Activated B cell treated with CpG ODN at 0.5 μM for 24 hours (primary cell): ENCODE measurements around the gene UBQLNL. TPM values are rescaled to one million over a fixed set of nuclear protein-coding genes. Genes with fewer than 3 reads are reported as not detected.

ENCODE experiments used
- ATAC-seq: fragments of 200-7000 bp; cut with Tn5 transposase; one replicate; pipeline ENCODE4 v1.10.0; 2021; ENCODE audit warnings: low read depth, mild to moderate bottlenecking, moderate library complexity
- CTCF ChIA-PET: fragments of 350-600 bp; sonication (Branson Sonifier 250); formaldehyde crosslinking; loops from one replicate; lab custom pipeline; 2021; ENCODE audit warnings: antibody characterized with exemption; lab: Charles Lee
- POLR2A ChIA-PET: fragments of 350-600 bp; sonication (Branson Sonifier 250); formaldehyde crosslinking; loops from one replicate; lab custom pipeline; 2021; ENCODE audit warnings: antibody characterized with exemption; lab: Charles Lee
- DNase-seq: peaks from one replicate; pipeline ENCODE4 v3.0.0; 2022
- H3K27ac Mint-ChIP-seq: one replicate; pipeline ENCODE4 v1.8.0; 2020; ENCODE audit warnings: mixed read lengths
- H3K27me3 Mint-ChIP-seq: one replicate; pipeline ENCODE4 v1.8.0; 2021; ENCODE audit warnings: mixed read lengths
- H3K36me3 Mint-ChIP-seq: one replicate; pipeline ENCODE4 v1.8.0; 2021; ENCODE audit warnings: low read depth, mixed read lengths
- H3K4me1 Mint-ChIP-seq: one replicate; pipeline ENCODE4 v1.8.0; 2021; ENCODE audit warnings: mixed read lengths
- H3K4me3 Mint-ChIP-seq: one replicate; pipeline ENCODE4 v1.8.0; 2020; ENCODE audit warnings: mild to moderate bottlenecking, mixed read lengths
- H3K9me3 Mint-ChIP-seq: one replicate; pipeline ENCODE4 v1.8.0; 2020; ENCODE audit warnings: mixed read lengths
- intact Hi-C: fragments of 100-400 bp; cut with micrococcal nuclease; formaldehyde crosslinking; loops from one replicate; pipeline ENCODE4 v1.15.1; 2024
- total RNA-seq: library from RNA; stranded (reverse); gene quantifications from 2 replicates; pipeline ENCODE4 v1.2.3, GENCODE V29; 2022
- TF ChIP-seq, protein P1 (sequence below): fragments of 200-600 bp; IDR thresholded peaks from one replicate; pipeline ENCODE4 v1.8.0; 2022; ENCODE audit warnings: antibody characterized with exemption, mild to moderate bottlenecking

Gene UBQLNL
- total RNA-seq, 1 donor from 2014 or later: 0.29 TPM

DNA sequence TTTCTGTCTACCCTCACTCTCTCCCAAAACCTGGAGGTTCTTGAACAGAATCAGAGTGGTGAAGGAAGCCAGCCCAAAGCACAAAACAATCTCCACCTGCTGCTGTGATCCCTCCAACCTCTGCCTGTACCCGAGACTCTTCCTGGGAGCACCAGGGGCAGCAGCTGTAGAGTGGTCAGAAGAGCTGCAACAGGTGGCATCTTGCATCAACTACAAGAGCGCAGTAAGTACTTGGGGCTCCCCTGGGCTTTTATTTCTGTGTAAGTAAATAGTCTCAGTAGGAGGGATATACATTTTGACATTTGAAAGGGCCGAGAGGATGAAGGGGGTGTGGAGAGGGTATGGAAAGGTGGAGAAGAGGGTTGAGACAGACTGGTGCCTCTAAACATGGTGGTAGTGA is 8.3 kb upstream of the UBQLNL start:
- ChIA-PET POLR2A (no interaction called here), CTCF (no interaction called here)
- ATAC-seq: no peak

DNA sequence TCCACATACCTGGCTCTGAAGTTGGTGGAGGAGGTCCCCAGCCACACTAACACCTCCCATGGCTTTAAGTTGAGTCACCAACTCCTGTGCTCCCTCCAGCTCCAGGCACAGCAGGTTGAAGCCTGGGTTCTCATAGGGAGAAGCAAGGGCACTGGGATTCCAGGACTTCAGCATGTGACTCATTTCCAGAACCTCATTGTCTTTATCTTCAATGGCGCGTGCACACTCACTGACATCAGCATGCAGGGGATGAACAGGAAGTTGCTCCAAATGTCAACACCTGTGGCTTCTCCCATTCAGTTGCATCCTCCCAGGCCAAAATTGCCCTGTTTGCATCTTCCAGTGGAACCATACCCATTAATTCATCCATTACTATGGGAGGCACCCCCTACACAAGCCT is 5.8 kb upstream of the UBQLNL start:
- POLR2A ChIA-PET: no interaction called here
- H3K36me3 Mint-ChIP-seq: no peaks in the 10 kb centered on the region
- TF ChIP-seq, protein P1, sequence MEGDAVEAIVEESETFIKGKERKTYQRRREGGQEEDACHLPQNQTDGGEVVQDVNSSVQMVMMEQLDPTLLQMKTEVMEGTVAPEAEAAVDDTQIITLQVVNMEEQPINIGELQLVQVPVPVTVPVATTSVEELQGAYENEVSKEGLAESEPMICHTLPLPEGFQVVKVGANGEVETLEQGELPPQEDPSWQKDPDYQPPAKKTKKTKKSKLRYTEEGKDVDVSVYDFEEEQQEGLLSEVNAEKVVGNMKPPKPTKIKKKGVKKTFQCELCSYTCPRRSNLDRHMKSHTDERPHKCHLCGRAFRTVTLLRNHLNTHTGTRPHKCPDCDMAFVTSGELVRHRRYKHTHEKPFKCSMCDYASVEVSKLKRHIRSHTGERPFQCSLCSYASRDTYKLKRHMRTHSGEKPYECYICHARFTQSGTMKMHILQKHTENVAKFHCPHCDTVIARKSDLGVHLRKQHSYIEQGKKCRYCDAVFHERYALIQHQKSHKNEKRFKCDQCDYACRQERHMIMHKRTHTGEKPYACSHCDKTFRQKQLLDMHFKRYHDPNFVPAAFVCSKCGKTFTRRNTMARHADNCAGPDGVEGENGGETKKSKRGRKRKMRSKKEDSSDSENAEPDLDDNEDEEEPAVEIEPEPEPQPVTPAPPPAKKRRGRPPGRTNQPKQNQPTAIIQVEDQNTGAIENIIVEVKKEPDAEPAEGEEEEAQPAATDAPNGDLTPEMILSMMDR: no peak
- no peak overlapping the region for H3K4me3 Mint-ChIP-seq
- intact Hi-C loops: no loop called here
- peaks cover 3% of the 10 kb centered on the region for H3K27me3 Mint-ChIP-seq
- no peaks in the 10 kb centered on the region for H3K4me1 Mint-ChIP-seq
- ATAC-seq (no peak), DNase-seq (no peak)
- no peaks in the 10 kb centered on the region for H3K9me3 Mint-ChIP-seq
- H3K27ac Mint-ChIP-seq: no peak overlapping the region
- CTCF ChIA-PET: no interaction called here

More for the DNA sequence above, 8.3 kb upstream of the UBQLNL start:
- H3K27me3 Mint-ChIP-seq: peaks cover 3% of the 10 kb centered on the region
- H3K4me3 Mint-ChIP-seq: no peak overlapping the region
- H3K27ac Mint-ChIP-seq: no peak overlapping the region
- H3K4me1 Mint-ChIP-seq: no peaks in the 10 kb centered on the region
- DNase-seq: no peak
- TF ChIP-seq, protein P1: no peak
- H3K36me3 Mint-ChIP-seq: no peaks in the 10 kb centered on the region
- H3K9me3 Mint-ChIP-seq: no peaks in the 10 kb centered on the region
- intact Hi-C loops: no loop called here

DNA sequence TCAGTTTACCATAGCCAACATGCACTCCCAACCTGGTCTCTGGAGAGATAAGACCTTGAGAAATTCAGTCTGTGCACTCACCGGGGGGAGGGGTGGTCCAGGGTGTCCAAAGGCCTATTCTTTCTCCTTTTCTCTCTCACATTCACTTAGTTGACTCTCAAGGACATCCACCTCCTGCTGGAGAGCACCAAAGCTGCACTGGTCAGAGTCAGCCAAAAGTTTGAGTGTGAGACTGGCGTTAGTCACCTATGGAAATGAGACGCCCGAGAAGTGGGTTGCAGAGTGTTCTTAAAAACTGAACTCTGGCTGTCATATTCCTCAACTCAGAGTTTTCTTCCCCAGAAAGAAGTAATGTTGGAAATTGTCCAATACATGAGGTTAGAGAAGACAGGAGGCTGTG is 5.0 kb upstream of the UBQLNL start:
- Mint-ChIP-seq H3K27ac (no peak overlapping the region), H3K27me3 (peaks cover 3% of the 10 kb centered on the region), H3K9me3 (no peaks in the 10 kb centered on the region), H3K36me3 (no peaks in the 10 kb centered on the region), H3K4me1 (no peaks in the 10 kb centered on the region), H3K4me3 (no peak overlapping the region)
- DNase-seq (no peak), ATAC-seq (no peak)
- CTCF ChIA-PET: no interaction called here
- POLR2A ChIA-PET: no interaction called here
- TF ChIP-seq, protein P1: no peak
- intact Hi-C loops: no loop called here

DNA sequence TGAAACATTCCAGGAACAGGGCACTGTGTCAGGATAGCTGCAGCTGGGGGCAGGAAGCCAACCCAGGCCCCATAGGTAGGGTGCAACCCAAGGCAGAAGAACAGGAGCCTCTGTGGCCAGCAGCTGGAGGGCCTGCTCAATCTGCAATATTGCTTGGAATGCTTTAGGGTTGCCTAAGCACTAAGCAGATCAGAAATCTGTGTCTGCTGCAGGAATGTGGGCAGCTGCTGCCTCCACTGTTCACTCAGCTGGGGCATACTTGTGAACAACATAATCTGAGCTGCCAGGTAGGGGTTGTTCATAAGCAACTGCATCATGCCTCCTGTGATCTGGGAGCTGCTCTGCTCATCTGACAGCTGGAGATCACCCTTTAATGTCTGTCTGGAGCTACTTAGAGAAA is 1.7 kb downstream of the UBQLNL start:
- Mint-ChIP-seq H3K27me3 (no peaks in the 10 kb centered on the region), H3K27ac (no peak overlapping the region), H3K4me3 (no peak overlapping the region), H3K9me3 (no peaks in the 10 kb centered on the region), H3K4me1 (no peaks in the 10 kb centered on the region), H3K36me3 (no peaks in the 10 kb centered on the region)
- DNase-seq: no peak
- ATAC-seq: no peak
- intact Hi-C loops: no loop called here
- ChIA-PET CTCF (no interaction called here), POLR2A (no interaction called here)
- TF ChIP-seq, protein P1: no peak

DNA sequence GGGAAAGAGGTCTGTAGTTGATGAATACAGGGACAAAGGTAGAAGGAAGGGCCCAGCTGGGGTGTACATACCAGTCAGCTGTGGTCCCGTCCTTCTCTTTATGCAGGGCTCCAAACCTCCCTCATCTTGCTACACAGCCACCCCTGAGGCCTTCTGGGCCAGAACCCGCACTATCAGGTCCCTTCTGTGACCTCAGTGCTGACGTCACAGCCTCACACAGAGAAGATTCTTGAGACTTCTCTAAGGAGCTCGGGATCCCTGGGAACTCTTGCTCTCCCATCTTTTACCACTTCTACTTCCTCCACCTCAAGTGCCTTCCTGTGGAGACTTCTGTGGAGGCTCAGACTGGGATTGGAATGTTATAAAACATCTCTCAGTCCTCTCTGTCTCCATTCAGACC is 6.7 kb downstream of the UBQLNL start, which contains the start of gene UBQLN3:
Gene UBQLN3 (minus strand): TSS at position 155 of the 400 bp plus-strand sequence. CDS start 399 bp downstream, outside the sequence.
- CTCF ChIA-PET: no interaction called here
- Mint-ChIP-seq H3K4me1 (no peaks in the 10 kb centered on the region), H3K4me3 (no peak within 1 kb of the TSS), H3K27ac (no peak within 1 kb of the TSS), H3K27me3 (no peaks in the 10 kb centered on the region), H3K36me3 (no peaks in the 10 kb centered on the region), H3K9me3 (no peaks in the 10 kb centered on the region)
- intact Hi-C loops: loop anchor here (5.0 kb wide), 1 partner anchor 1073 kb away; no protein-coding TSS in a partner anchor
- POLR2A ChIA-PET: no interaction called here
- ATAC-seq (no peak), DNase-seq (no peak)
- TF ChIP-seq, protein P1: no peak
